Skeletal muscle satellite cell (primary cell): ENCODE measurements around the gene WIPF2.

Source experiments
- H3K27me3 ChIP-seq: 2 replicates; pipeline ENCODE4 v1.7.0; 2013; ENCODE audit warnings: low read length; ENCODE audit not compliant: control insufficient read depth, insufficient read depth
- H3K36me3 ChIP-seq: 2 replicates; pipeline ENCODE4 v1.7.0; 2013; ENCODE audit warnings: mild to moderate bottlenecking, control low read depth, low read length; ENCODE audit not compliant: insufficient read depth
- H3K4me1 ChIP-seq: 2 replicates; pipeline ENCODE4 v1.7.0; 2013; ENCODE audit warnings: low read length; ENCODE audit not compliant: control insufficient read depth, insufficient read depth
- H3K4me2 ChIP-seq: 2 replicates; pipeline ENCODE4 v1.7.0; 2013; ENCODE audit warnings: mild to moderate bottlenecking, low read length
- H3K4me3 ChIP-seq: 2 replicates; pipeline ENCODE4 v1.7.0; 2013; ENCODE audit warnings: low read length
- H3K9ac ChIP-seq: 2 replicates; pipeline ENCODE4 v1.7.0; 2013; ENCODE audit warnings: mild to moderate bottlenecking, low read depth, low read length, moderate library complexity
- H3K9me3 ChIP-seq: replicated peaks from 2 replicates; pipeline ENCODE4 v1.7.0; 2013; ENCODE audit warnings: mild to moderate bottlenecking, control low read depth, low read length

WIPF2 gene

GRCh38 chr17:40178660-40179059, 40.4 kb upstream of the WIPF2 start:
- Histone ChIP-seq H3K4me3 (no peak overlapping the region), H3K9me3 (no peaks in the 10 kb centered on the region)

GRCh38 chr17:40179923-40180659, 39.0 kb upstream of the WIPF2 start:
- no peak overlapping the region for H3K9ac ChIP-seq

More at GRCh38 chr17:40178660-40179059, 40.4 kb upstream of the WIPF2 start:
- H3K9ac ChIP-seq, result no peak overlapping the region
- no peak overlapping the region for H3K4me2 ChIP-seq
- no peaks in the 10 kb centered on the region for H3K27me3 ChIP-seq
- peaks cover 16% of the 10 kb centered on the region for H3K36me3 ChIP-seq
- peaks cover 24% of the 10 kb centered on the region for H3K4me1 ChIP-seq

DNA sequence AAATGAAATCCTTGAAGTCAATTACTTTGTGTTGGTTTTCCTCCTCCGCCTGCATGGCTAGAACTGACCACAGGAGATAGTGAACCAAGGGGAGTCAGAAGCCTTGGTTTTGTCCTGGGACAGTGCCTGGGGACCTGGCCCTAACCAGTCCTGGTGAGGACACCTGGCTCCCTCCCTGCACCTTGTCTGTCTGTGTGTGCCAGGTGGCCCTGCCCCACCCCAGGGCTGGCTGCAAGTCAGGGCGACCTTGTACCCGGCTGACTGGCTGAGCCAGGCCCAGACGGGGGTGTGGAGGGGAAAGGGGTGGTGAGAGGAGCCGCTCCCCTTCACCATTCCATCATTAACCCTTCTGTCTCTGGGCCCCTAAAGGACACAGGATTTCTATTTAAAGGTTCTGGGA, 38.4 kb upstream of the WIPF2 start:
- no peak overlapping the region for H3K4me3 ChIP-seq
- peaks cover 24% of the 10 kb centered on the region for H3K4me1 ChIP-seq
- H3K9ac ChIP-seq, result no peak overlapping the region
- no peaks in the 10 kb centered on the region for H3K27me3 ChIP-seq
- peaks cover 7% of the 10 kb centered on the region for H3K36me3 ChIP-seq
- peak overlapping the region; percentile 58 for H3K4me2 ChIP-seq
- no peaks in the 10 kb centered on the region for H3K9me3 ChIP-seq

More at GRCh38 chr17:40179923-40180659, 39.0 kb upstream of the WIPF2 start:
- no peaks in the 10 kb centered on the region for H3K27me3 ChIP-seq
- H3K4me2 ChIP-seq, result peak overlapping the region; percentile 58
- H3K4me1 ChIP-seq, result peaks cover 24% of the 10 kb centered on the region
- peaks cover 7% of the 10 kb centered on the region for H3K36me3 ChIP-seq
- H3K9me3 ChIP-seq, result no peaks in the 10 kb centered on the region
- H3K4me3 ChIP-seq, result no peak overlapping the region

GRCh38 chr17:40181205-40181604, 37.9 kb upstream of the WIPF2 start:
- Histone ChIP-seq H3K27me3 (no peaks in the 10 kb centered on the region), H3K36me3 (peaks cover 7% of the 10 kb centered on the region), H3K4me1 (peaks cover 24% of the 10 kb centered on the region), H3K4me2 (no peak overlapping the region), H3K9me3 (no peaks in the 10 kb centered on the region), H3K9ac (no peak overlapping the region), H3K4me3 (no peak overlapping the region)

GRCh38 chr17:40182606-40183005, 36.5 kb upstream of the WIPF2 start:
- Histone ChIP-seq H3K4me3 (no peak overlapping the region), H3K27me3 (no peaks in the 10 kb centered on the region), H3K4me2 (no peak overlapping the region), H3K4me1 (peaks cover 18% of the 10 kb centered on the region), H3K9me3 (no peaks in the 10 kb centered on the region), H3K9ac (no peak overlapping the region), H3K36me3 (peaks cover 7% of the 10 kb centered on the region)

GRCh38 chr17:40187238-40187637, 31.9 kb upstream of the WIPF2 start:
- H3K4me1 ChIP-seq, result peaks cover 14% of the 10 kb centered on the region
- H3K36me3 ChIP-seq, result no peaks in the 10 kb centered on the region
- H3K27me3 ChIP-seq, result no peaks in the 10 kb centered on the region
- H3K9me3 ChIP-seq, result no peaks in the 10 kb centered on the region
- no peak overlapping the region for H3K4me3 ChIP-seq
- H3K9ac ChIP-seq, result no peak overlapping the region
- no peak overlapping the region for H3K4me2 ChIP-seq

GRCh38 chr17:40188694-40189093, 30.4 kb upstream of the WIPF2 start:
- H3K36me3 ChIP-seq, result no peaks in the 10 kb centered on the region
- no peaks in the 10 kb centered on the region for H3K27me3 ChIP-seq

GRCh38 chr17:40190197-40191021, 28.7 kb upstream of the WIPF2 start:
- Histone ChIP-seq H3K9ac (no peak overlapping the region), H3K4me1 (peaks cover 14% of the 10 kb centered on the region), H3K9me3 (no peaks in the 10 kb centered on the region), H3K36me3 (no peaks in the 10 kb centered on the region), H3K27me3 (no peaks in the 10 kb centered on the region), H3K4me3 (no peak overlapping the region), H3K4me2 (peak overlapping the region; percentile 97)

More at GRCh38 chr17:40188694-40189093, 30.4 kb upstream of the WIPF2 start:
- Histone ChIP-seq H3K4me2 (no peak overlapping the region), H3K9me3 (no peaks in the 10 kb centered on the region), H3K9ac (no peak overlapping the region), H3K4me1 (peaks cover 14% of the 10 kb centered on the region), H3K4me3 (no peak overlapping the region)

GRCh38 chr17:40191237-40192208, 27.6 kb upstream of the WIPF2 start:
- peak overlapping the region; percentile 97 for H3K4me2 ChIP-seq
- peak overlapping the region; percentile 56 for H3K9ac ChIP-seq
- H3K36me3 ChIP-seq, result no peaks in the 10 kb centered on the region
- H3K9me3 ChIP-seq, result no peaks in the 10 kb centered on the region
- H3K4me3 ChIP-seq, result peak overlapping the region; percentile 81
- peaks cover 14% of the 10 kb centered on the region for H3K4me1 ChIP-seq
- no peaks in the 10 kb centered on the region for H3K27me3 ChIP-seq

DNA sequence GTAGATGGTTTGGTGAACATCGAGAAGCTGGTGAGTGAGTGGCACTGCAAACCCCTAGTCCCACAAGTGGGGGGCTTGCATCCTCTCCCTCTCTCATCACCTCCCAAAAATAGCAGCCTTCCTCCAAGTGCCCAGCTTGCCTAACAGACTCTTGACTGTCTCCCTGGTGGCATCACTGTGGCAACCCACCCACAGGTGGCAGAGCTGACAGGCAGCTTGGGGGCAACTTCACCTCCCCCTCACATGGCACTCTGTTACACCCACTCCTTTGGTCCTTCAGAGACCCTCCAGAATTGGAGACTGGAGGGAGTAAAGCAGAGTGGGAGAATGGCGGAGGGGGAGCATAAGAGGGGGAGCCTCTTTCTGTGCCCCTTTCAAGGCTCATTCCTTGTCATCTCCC, 26.1 kb upstream of the WIPF2 start:
- Histone ChIP-seq H3K4me3 (no peak overlapping the region), H3K9me3 (no peaks in the 10 kb centered on the region), H3K4me1 (peaks cover 14% of the 10 kb centered on the region), H3K4me2 (no peak overlapping the region), H3K27me3 (no peaks in the 10 kb centered on the region), H3K9ac (no peak overlapping the region), H3K36me3 (no peaks in the 10 kb centered on the region)

GRCh38 chr17:40194821-40195220, 24.3 kb upstream of the WIPF2 start:
- Histone ChIP-seq H3K9ac (no peak overlapping the region), H3K4me1 (peaks cover 14% of the 10 kb centered on the region), H3K9me3 (no peaks in the 10 kb centered on the region), H3K4me2 (no peak overlapping the region), H3K4me3 (no peak overlapping the region), H3K27me3 (no peaks in the 10 kb centered on the region), H3K36me3 (no peaks in the 10 kb centered on the region)
